Kidney capillary endothelial cell (primary cell): ENCODE data around the gene KANSL1L.
A peak's percentile ranks its signal among the peaks of the same experiment; 100 is the strongest.
"Not testable (repeated sequence)": the region's sequence is repeated elsewhere in the genome, so short reads cannot be mapped to it uniquely, and the experiment has no call there.

ENCODE experiments used
- DNase-seq: peaks from one replicate; pipeline ENCODE4 v3.0.0-alpha.2; 2018; ENCODE audit warnings: low spot score

KANSL1L gene

GRCh38 chr2:210171309-210172218 is at the start of gene KANSL1L:
Gene KANSL1L, minus strand, starts transcription at chr2:210171409. Its CDS starts 16,827 bp downstream, at chr2:210154582.
- peak; percentile 94 for DNase-seq

GRCh38 chr2:210215120-210215519 is 43.9 kb upstream of the KANSL1L start:
- DNase-seq = no peak

GRCh38 chr2:210210185-210210584 is 39.0 kb upstream of the KANSL1L start:
- DNase-seq = no peak

GRCh38 chr2:210207929-210208328 is 36.7 kb upstream of the KANSL1L start:
- no peak for DNase-seq

GRCh38 chr2:210203558-210203957 is 32.3 kb upstream of the KANSL1L start:
- DNase-seq = no peak

GRCh38 chr2:210203147-210203546 is 31.9 kb upstream of the KANSL1L start:
- DNase-seq = no peak

- no peak for DNase-seq
These were observed 28.6 kb upstream of the KANSL1L start for GRCh38 chr2:210199854-210200253.

- DNase-seq = peak; percentile 47
These were observed 28.1 kb upstream of the KANSL1L start for GRCh38 chr2:210199186-210199765.

GRCh38 chr2:210198326-210198725 is 27.1 kb upstream of the KANSL1L start:
- DNase-seq = no peak

GRCh38 chr2:210197720-210198119 is 26.5 kb upstream of the KANSL1L start:
- no peak for DNase-seq

- peak; percentile 50 for DNase-seq
These were observed 24.1 kb upstream of the KANSL1L start for GRCh38 chr2:210195101-210195852.

GRCh38 chr2:210190345-210190744 is 19.1 kb upstream of the KANSL1L start:
- no peak for DNase-seq

- no peak for DNase-seq
These were observed 18.4 kb upstream of the KANSL1L start for GRCh38 chr2:210189452-210190138.

- DNase-seq = no peak
These were observed 17.5 kb upstream of the KANSL1L start for GRCh38 chr2:210188755-210189154.

- no peak for DNase-seq
These were observed 17.0 kb upstream of the KANSL1L start for GRCh38 chr2:210188190-210188589.

GRCh38 chr2:210183936-210184335 is 12.7 kb upstream of the KANSL1L start:
- DNase-seq = not testable (repeated sequence)

- DNase-seq = not testable (repeated sequence)
These were observed 10.4 kb upstream of the KANSL1L start for GRCh38 chr2:210181606-210182088.

GRCh38 chr2:210181033-210181605 is 9.9 kb upstream of the KANSL1L start:
- not testable (repeated sequence) for DNase-seq

- DNase-seq = no peak
These were observed 9.3 kb upstream of the KANSL1L start for GRCh38 chr2:210180477-210180876.

GRCh38 chr2:210179351-210179990 is 8.3 kb upstream of the KANSL1L start:
- no peak for DNase-seq

GRCh38 chr2:210177769-210178168 is 6.6 kb upstream of the KANSL1L start:
- DNase-seq = no peak
